HepG2 (cell line): ENCODE data around the gene FILIP1. TPM values are rescaled to one million over a fixed set of nuclear protein-coding genes. Genes with fewer than 3 reads are reported as not detected.

ENCODE experiments used
- GFI1 ChIP-seq: sonication (generic); formaldehyde crosslinking; IDR thresholded peaks from 2 replicates; pipeline ENCODE4 v1.5.0; 2020; ENCODE audit warnings: missing genetic modification reagents, mild to moderate bottlenecking, borderline replicate concordance
- IRF2 ChIP-seq: IDR thresholded peaks from 2 replicates; pipeline ENCODE4 v1.6.1; 2018; ENCODE audit warnings: missing genetic modification reagents, missing compliant biosample characterization
- KDM1A ChIP-seq: IDR thresholded peaks from 2 replicates; pipeline ENCODE4 v1.6.1; 2016; ENCODE audit warnings: missing compliant biosample characterization
- KLF13 ChIP-seq: sonication (generic); formaldehyde crosslinking; IDR thresholded peaks from 2 replicates; pipeline ENCODE4 v1.4.0; 2020; ENCODE audit warnings: mild to moderate bottlenecking, missing genetic modification reagents
- KLF6 ChIP-seq: IDR thresholded peaks from 2 replicates; pipeline ENCODE4 v1.8.0; 2016; ENCODE audit warnings: missing biosample characterization, missing genetic modification reagents
- KLF9 ChIP-seq: IDR thresholded peaks from 2 replicates; pipeline ENCODE4 v1.6.1; 2016; ENCODE audit warnings: low read depth
- NFKB2 ChIP-seq: sonication (generic); formaldehyde crosslinking; IDR thresholded peaks from 2 replicates; pipeline ENCODE4 v1.4.0; 2020; ENCODE audit warnings: missing genetic modification reagents, borderline replicate concordance
- PAF1 ChIP-seq: IDR thresholded peaks from 2 replicates; pipeline ENCODE4 v1.6.1; 2016; ENCODE audit warnings: missing genetic modification reagents, missing compliant biosample characterization
- PTBP1 ChIP-seq: fragments of 200-400 bp; formaldehyde crosslinking; IDR thresholded peaks from 2 replicates; pipeline ENCODE4 v1.6.1; 2018; ENCODE audit warnings: low read length, low read depth; ENCODE audit not compliant: poor library complexity, severe bottlenecking
- RBM22 ChIP-seq: fragments of 200-400 bp; formaldehyde crosslinking; optimal IDR thresholded peaks from 2 replicates; pipeline ENCODE3; 2017; ENCODE audit warnings: mild to moderate bottlenecking, low read length, moderate library complexity
- RFX5 ChIP-seq: IDR thresholded peaks from 2 replicates; pipeline ENCODE4 v1.6.1; 2011; ENCODE audit warnings: low read depth, low read length, improper control_type of control experiment
- SKI ChIP-seq: fragments of 450-650 bp; IDR thresholded peaks from one replicate; pipeline ENCODE4 v1.6.1; 2018; ENCODE audit warnings: mild to moderate bottlenecking; ENCODE audit not compliant: partially characterized antibody
- TAF1 ChIP-seq: sonication (generic); formaldehyde crosslinking; IDR thresholded peaks from 2 replicates; pipeline ENCODE4 v1.4.0; 2020; ENCODE audit warnings: missing genetic modification reagents
- TBX2 ChIP-seq: sonication (generic); formaldehyde crosslinking; IDR thresholded peaks from 2 replicates; pipeline ENCODE4 v1.5.0; 2020; ENCODE audit warnings: missing genetic modification reagents, mild to moderate bottlenecking, borderline replicate concordance
- TCF12 ChIP-seq, 2 experiments: fragments of 450-650 bp in 1 of 2; sonication (generic) in 1 of 2; formaldehyde crosslinking in 1 of 2; IDR thresholded peaks; 2 replicates each; pipeline versions ENCODE4 v1.6.1 to v1.8.0; 2017 to 2022; ENCODE audit warnings: antibody characterized with exemption in 1 of 2, mild to moderate bottlenecking in 1 of 2, missing genetic modification reagents in 1 of 2, moderate library complexity in 1 of 2
- TCF7 ChIP-seq: sonication (generic); IDR thresholded peaks from 2 replicates; pipeline ENCODE4 v1.6.1; 2016; ENCODE audit warnings: antibody characterized with exemption, low read depth
- ZMYM2 ChIP-seq: sonication (generic); formaldehyde crosslinking; IDR thresholded peaks from 2 replicates; pipeline ENCODE4 v1.8.0; 2022; ENCODE audit warnings: mild to moderate bottlenecking, missing genetic modification reagents
- ZNF34 ChIP-seq: sonication (generic); formaldehyde crosslinking; IDR thresholded peaks from 2 replicates; pipeline ENCODE4 v1.4.0; 2020; ENCODE audit warnings: mild to moderate bottlenecking, missing genetic modification reagents, borderline replicate concordance
- ZNF431 ChIP-seq: sonication (generic); formaldehyde crosslinking; IDR thresholded peaks from 2 replicates; pipeline ENCODE4 v1.9.0; 2022; ENCODE audit warnings: missing genetic modification reagents, low read depth, mild to moderate bottlenecking, borderline replicate concordance
- ZNF451 ChIP-seq: sonication (generic); formaldehyde crosslinking; IDR thresholded peaks from 2 replicates; pipeline ENCODE4 v1.5.0; 2020; ENCODE audit warnings: mild to moderate bottlenecking, missing genetic modification reagents
- ZNF510 ChIP-seq: sonication (generic); formaldehyde crosslinking; IDR thresholded peaks from 2 replicates; pipeline ENCODE4 v1.4.0; 2020; ENCODE audit warnings: low read depth, mild to moderate bottlenecking, missing genetic modification reagents
- ZNF672 ChIP-seq: sonication (generic); formaldehyde crosslinking; IDR thresholded peaks from 2 replicates; pipeline ENCODE4 v1.8.1; 2022; ENCODE audit warnings: missing genetic modification reagents
- ZNF777 ChIP-seq: sonication (generic); formaldehyde crosslinking; IDR thresholded peaks from 2 replicates; pipeline ENCODE4 v1.4.0; 2020; ENCODE audit warnings: missing genetic modification reagents
- ZSCAN29 ChIP-seq: sonication (generic); formaldehyde crosslinking; conservative IDR thresholded peaks from 2 replicates; pipeline ENCODE4 v1.4.0; 2020; ENCODE audit warnings: mild to moderate bottlenecking, missing genetic modification reagents
- polyA plus RNA-seq, 8 experiments: library from polyadenylated mRNA; depleted of rRNA in 3 of 8; stranded (reverse) in 7 of 8; unstranded in 1 of 8; fragments of >200 nt; fragmentation: Illumina TruSeq in 4 of 8; extraction: Trizol in 4 of 8; gene quantifications; 2 replicates each; pipeline versions ENCODE4 v1.2.1 to v1.2.3, GENCODE V29; 2011 to 2016; ENCODE audit warnings: low read depth in 4 of 8, missing spikeins in 1 of 8, mixed read lengths in 1 of 8; ENCODE audit not compliant: insufficient read depth in 1 of 8
- total RNA-seq, 5 experiments: library from RNA; depleted of rRNA; stranded (reverse); fragments of >200 nt; fragmentation: Illumina TruSeq; extraction: Trizol; gene quantifications; 2 replicates each; pipeline ENCODE4 v1.2.3, GENCODE V29; 2016; ENCODE audit warnings: low read depth in 1 of 5
- TF ChIP-seq, protein P1 (sequence below): sonication (generic); formaldehyde crosslinking; IDR thresholded peaks from 2 replicates; pipeline ENCODE4 v1.8.1; 2023; ENCODE audit warnings: mild to moderate bottlenecking, missing genetic modification reagents
- TF ChIP-seq, protein P2 (sequence below): sonication (generic); formaldehyde crosslinking; IDR thresholded peaks from 2 replicates; pipeline ENCODE4 v1.8.0; 2023; ENCODE audit warnings: mild to moderate bottlenecking, missing genetic modification reagents
- TF ChIP-seq, protein P3 (sequence below): sonication (generic); formaldehyde crosslinking; IDR thresholded peaks from 2 replicates; pipeline ENCODE4 v1.4.0; 2020; ENCODE audit warnings: missing genetic modification reagents, mild to moderate bottlenecking, borderline replicate concordance
- TF ChIP-seq, protein P4 (sequence below): IDR thresholded peaks from 2 replicates; pipeline ENCODE4 v1.6.1; 2016; ENCODE audit warnings: low read depth, control low read depth

The FILIP1 gene
- total and polyA plus RNA-seq, 2 of the 13 experiments (the other 11 are each of a cell fraction or from before 2014, with no cell fraction given): not detected

DNA sequence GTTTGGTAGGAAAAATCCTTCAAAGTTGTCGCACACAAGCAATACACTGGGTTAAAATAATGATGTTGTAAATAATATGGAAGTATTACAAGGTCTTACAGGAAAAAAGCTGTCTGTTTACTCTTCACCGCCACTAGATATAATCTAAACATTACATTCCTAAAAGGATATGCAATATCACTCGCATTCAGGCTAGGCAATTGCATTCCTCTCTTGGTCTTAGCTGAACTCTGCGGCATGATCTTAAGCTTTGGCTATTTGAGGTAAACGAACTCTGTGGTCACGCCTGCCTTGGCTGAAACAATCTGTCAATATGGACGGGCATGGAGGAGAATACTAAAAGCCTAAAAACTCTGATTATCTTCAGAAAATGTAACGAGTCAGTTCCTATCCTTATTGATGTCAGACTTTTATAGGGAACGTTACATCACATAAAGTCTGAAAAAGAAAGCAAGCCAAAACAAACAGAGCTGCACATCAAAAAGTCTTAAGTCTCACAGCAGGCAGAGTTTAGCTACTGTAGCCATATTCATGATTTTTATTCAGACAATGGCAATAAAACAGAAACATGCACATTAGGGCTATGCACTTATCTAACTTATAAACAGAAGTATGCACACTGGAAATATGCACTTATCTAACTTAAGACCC lies 30.8 kb upstream of the FILIP1 start (continued):
- TF ChIP-seq, protein P1, sequence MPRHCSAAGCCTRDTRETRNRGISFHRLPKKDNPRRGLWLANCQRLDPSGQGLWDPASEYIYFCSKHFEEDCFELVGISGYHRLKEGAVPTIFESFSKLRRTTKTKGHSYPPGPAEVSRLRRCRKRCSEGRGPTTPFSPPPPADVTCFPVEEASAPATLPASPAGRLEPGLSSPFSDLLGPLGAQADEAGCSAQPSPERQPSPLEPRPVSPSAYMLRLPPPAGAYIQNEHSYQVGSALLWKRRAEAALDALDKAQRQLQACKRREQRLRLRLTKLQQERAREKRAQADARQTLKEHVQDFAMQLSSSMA (CRISPR knock-in tag): no peak
- no peak for TF ChIP-seq TCF12 (IDR thresholded peaks at IDR 0.05)
- TF ChIP-seq TCF12 (CRISPR knock-in tag; IDR thresholded peaks at IDR 0.05): no peak
- no peak for TF ChIP-seq TAF1 (CRISPR knock-in tag)
- TF ChIP-seq ZNF451 (CRISPR knock-in tag): no peak
- TF ChIP-seq, protein P2, sequence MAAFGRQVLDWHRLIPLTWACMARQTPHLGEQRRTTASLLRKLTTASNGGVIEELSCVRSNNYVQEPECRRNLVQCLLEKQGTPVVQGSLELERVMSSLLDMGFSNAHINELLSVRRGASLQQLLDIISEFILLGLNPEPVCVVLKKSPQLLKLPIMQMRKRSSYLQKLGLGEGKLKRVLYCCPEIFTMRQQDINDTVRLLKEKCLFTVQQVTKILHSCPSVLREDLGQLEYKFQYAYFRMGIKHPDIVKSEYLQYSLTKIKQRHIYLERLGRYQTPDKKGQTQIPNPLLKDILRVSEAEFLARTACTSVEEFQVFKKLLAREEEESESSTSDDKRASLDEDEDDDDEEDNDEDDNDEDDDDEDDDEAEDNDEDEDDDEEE (CRISPR knock-in tag): no peak
- TF ChIP-seq TBX2 (CRISPR knock-in tag): 0 out of 2 replicates have a peak, but pooled peaks have one; percentile 21
- TF ChIP-seq ZNF431: no peak
- TF ChIP-seq PTBP1: no peak
- no peak for TF ChIP-seq SKI
- 0 out of 2 replicates have a peak, but pooled peaks have one; percentile 60 for TF ChIP-seq KLF6 (CRISPR knock-in tag)
- no peak for TF ChIP-seq RBM22
- TF ChIP-seq KLF9 (CRISPR knock-in tag): no peak
- TF ChIP-seq RFX5: no peak
- no peak for TF ChIP-seq ZSCAN29 (CRISPR knock-in tag)
- no peak for TF ChIP-seq PAF1 (CRISPR knock-in tag)
- TF ChIP-seq ZMYM2 (CRISPR knock-in tag): no peak
- no peak for TF ChIP-seq KLF13 (CRISPR knock-in tag)
- peak; percentile 93 for TF ChIP-seq TCF7
- TF ChIP-seq ZNF777 (CRISPR knock-in tag): no peak
- no peak for TF ChIP-seq NFKB2 (CRISPR knock-in tag)
- TF ChIP-seq, protein P3, sequence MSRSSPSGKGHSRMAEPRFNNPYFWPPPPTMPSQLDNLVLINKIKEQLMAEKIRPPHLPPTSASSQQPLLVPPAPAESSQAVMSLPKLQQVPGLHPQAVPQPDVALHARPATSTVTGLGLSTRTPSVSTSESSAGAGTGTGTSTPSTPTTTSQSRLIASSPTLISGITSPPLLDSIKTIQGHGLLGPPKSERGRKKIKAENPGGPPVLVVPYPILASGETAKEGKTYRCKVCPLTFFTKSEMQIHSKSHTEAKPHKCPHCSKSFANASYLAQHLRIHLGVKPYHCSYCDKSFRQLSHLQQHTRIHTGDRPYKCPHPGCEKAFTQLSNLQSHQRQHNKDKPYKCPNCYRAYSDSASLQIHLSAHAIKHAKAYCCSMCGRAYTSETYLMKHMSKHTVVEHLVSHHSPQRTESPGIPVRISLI (CRISPR knock-in tag): peak; percentile 32; the same call in 1 of the 2 replicates
- no peak for TF ChIP-seq ZNF672 (CRISPR knock-in tag)
- TF ChIP-seq GFI1: no peak
- TF ChIP-seq ZNF34 (CRISPR knock-in tag): no peak
- TF ChIP-seq KDM1A (CRISPR knock-in tag): no peak
- TF ChIP-seq, protein P4, sequence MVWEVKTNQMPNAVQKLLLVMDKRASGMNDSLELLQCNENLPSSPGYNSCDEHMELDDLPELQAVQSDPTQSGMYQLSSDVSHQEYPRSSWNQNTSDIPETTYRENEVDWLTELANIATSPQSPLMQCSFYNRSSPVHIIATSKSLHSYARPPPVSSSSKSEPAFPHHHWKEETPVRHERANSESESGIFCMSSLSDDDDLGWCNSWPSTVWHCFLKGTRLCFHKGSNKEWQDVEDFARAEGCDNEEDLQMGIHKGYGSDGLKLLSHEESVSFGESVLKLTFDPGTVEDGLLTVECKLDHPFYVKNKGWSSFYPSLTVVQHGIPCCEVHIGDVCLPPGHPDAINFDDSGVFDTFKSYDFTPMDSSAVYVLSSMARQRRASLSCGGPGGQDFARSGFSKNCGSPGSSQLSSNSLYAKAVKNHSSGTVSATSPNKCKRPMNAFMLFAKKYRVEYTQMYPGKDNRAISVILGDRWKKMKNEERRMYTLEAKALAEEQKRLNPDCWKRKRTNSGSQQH (CRISPR knock-in tag): no peak
- TF ChIP-seq IRF2 (CRISPR knock-in tag): peak; percentile 70
- no peak for TF ChIP-seq ZNF510 (CRISPR knock-in tag)
